GM21723 (cell line): ENCODE measurements around the gene BDKRB2.

ENCODE experiments used
- ATAC-seq: cut with Tn5 transposase; IDR thresholded peaks from one replicate; pipeline ENCODE4 v1.9.1; 2021; ENCODE audit warnings: mild to moderate bottlenecking, moderate library complexity; ENCODE audit not compliant: unreplicated experiment

The BDKRB2 gene

DNA sequence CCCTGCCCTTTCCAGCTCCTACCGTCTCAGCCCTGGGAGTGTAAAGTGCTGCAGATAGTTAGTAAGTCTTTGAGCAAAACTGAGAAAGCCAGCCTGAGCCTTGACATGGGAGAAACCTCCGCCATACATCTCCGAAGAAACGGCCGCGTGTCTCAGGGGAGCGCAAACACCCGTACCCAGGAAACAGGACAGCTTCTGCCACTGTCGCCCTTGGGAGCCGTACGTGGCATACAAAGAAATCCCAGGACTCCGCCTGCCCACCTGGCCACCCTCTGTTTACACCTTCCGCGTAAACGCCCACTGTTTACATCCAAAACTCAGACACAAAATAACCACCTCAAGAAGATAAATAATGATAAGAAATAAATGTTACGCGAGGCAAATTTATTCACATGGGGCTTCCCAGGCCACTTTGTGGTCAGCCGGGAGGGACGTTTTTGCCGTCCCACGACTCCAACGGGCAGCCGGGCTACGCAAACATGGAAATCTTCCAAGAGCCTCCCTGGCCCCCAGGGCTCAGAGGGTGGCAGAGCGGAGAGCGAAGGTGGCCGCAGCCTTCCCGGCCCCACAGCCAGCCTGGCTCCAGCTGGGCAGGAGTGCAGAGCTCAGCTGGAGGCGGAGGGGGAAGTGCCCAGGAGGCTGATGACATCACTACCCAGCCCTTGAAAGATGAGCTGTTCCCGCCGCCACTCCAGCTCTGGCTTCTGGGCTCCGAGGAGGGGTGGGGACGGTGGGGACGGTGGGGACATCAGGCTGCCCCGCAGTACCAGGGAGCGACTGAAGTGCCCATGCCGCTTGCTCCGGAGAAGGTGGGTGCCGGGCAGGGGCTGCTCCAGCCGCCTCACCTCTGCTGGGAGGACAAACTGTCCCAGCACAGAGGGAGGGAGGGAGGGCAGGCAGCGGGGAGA is at the start of gene BDKRB2:
TSS of gene BDKRB2 (plus strand) at position 689 of the 908 bp plus-strand sequence. CDS start 32,269 bp downstream, outside the sequence.
- no peak for ATAC-seq

DNA sequence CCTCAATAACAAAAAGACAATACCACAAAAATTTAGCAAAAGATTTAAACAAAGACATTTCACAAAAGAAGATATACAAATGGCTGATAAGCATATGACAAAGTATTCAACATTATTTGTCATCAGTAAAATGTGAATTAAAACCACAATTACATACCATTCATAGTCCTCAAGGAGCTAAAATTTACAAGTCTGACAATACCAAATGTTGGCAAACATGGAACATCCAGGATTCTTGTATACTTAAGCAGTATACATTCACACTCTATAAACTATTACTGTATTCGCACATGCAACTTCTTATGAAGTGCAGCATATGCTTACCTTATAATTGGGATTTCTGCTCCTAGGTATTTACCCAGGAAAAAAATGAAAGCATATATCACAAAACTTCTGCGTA is 49.7 kb upstream of the BDKRB2 start:
- ATAC-seq, result no peak

DNA sequence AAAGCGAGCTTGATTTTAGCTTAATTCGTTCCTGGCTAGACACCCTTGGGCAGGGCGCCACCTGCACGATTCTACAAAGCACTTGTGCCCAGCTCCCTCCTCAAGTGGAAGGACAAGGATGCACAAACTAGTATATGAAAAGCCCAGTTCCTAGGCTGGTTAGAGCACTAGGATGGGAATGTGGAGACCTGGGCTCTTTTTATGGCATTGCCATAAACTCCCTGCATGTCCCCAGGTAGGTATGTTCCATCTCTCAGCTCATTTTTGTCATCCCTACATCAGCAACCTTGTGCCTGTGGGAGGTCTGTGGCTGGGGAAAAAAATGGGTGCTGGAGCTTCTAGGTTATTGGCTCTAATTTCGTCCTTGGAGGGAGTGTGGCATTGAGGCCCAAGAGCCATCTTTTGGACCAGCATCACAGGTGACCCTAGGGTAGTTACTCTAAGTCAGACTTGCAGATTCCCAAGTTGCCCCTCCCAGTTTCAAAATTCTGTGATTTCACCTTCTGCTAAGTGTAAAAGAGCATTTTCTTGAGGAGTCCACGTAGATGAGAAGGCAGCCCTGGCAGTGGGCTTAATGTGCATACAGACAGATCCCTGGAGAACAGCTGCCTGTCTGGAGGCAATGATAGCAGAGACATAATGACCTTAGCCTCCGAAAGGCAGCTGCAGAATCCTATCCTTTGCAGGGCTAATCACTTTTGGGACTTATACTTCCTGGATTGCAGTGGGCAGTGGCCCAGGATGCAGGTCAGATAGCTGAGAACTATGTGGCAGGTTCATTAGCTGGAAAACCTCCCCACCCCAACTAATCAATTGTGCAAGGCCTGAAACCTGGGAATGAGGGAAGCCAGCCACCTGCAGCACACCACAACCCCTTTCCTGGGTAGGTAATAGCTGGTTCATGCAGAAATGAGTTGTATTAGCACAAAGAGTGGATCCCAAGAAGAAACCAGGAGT is 47.6 kb upstream of the BDKRB2 start:
- ATAC-seq, result no peak

- ATAC-seq, result no peak
These were observed 45.9 kb upstream of the BDKRB2 start for GRCh38 chr14:96158735-96159134.

- ATAC-seq, result no peak
These were observed 44.3 kb upstream of the BDKRB2 start for GRCh38 chr14:96160076-96160912.

DNA sequence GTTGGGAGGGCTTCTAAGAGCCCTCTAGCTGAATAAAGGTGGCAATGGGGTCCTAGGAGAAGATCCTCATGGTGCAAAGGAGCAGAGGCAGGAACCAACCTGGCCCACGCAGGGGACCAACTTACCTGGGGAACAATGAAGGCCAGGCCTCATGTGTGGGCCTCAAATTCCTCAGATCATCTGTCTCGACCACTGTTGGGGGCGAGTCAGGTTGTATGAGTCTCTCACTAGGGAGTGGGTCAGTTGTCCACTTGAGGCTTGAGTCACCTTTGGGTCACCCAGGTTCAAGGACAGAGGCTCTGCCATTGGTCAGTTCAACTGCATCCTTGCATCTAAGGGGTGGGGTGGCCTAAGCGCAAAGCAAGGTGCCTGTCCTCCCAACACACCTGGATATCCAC is 43.7 kb upstream of the BDKRB2 start:
- no peak for ATAC-seq

DNA sequence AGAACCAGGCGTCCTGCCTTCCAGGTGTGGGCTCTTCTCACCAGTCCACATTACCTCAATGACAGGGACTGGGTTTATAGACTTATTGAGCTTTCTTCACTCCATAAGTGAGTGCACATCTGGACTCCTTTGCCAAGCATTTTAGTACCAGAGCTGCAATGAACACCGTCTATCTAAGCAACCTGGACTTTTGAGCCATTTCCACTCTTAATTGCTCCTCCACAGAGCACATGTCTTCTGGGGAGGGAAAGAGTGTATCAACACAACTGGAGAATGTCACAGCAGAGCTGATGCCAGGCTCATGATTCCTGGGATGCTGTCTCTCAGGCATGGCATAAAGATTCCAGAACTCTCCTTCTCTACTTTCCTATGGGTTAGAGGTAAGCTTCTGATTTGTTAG is 43.0 kb upstream of the BDKRB2 start:
- ATAC-seq, result no peak

DNA sequence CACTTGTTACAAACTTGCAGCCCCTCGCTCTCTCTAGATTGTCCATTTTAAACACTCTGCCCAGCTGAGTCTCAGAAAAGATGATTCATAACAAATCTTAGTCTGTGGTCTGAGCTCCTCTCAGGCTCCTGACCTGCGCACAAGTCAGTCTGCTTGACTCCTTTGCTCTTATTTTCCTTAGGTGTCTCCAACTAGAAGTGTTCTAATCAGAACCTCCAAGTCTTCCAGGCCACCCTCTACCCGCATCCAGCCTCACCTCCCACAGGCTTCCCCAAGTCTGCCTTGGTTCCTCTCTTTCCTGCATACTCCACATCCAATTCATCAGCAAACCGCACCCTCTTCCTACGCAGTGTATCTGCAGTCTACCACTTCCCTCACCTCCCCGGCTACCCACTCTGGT is 42.4 kb upstream of the BDKRB2 start:
- no peak for ATAC-seq

DNA sequence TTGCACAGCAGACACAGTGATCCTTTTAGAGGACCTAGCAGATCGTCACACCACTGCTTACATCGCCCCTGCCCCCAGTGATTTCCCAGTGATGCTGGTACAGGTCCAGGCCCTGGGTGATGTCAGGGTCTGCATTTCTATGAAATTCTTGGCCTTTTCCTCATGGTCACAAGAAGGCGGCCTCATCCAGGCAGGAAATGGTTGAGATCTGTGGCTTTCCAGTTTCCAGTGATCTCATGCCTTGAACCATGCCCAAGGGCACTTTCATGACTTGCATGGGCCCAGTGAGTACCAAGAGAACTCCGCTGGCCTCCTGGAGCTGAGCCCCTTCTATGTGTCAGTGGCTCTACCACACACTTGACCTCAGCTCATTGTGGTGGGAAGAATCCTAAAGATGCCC is 41.9 kb upstream of the BDKRB2 start:
- no peak for ATAC-seq

DNA sequence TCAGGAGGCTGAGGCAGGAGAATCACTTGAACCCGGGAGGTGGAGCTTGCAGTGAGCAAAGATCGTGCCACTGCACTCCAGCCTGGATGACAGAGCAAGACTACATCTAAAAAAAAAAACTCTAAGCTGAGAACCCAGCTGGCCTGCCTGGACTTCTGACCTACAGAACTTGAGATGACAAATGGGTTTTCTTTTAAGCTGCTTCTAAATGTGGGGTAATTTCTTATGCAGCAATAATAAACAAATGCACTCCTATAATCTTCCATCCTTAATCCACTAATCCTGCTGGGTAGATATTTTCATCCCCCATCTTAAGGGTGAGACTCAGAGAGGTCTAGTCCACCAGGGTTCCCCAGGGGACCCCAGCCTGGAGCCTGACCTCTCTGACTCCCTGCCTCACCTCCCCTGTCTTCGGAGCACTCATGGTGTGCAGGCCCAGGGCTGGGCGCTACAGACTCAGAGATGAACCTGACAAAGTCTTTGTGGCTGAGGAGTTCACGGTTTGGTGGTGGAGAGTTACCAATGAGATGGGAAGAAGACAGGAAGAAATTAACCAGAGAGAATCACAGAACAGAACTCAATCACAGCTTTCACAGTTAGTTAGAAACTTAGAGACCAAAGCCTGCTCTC is 39.7 kb upstream of the BDKRB2 start:
- no peak for ATAC-seq

GRCh38 chr14:96165493-96166436 is 38.9 kb upstream of the BDKRB2 start:
- ATAC-seq, result no peak

DNA sequence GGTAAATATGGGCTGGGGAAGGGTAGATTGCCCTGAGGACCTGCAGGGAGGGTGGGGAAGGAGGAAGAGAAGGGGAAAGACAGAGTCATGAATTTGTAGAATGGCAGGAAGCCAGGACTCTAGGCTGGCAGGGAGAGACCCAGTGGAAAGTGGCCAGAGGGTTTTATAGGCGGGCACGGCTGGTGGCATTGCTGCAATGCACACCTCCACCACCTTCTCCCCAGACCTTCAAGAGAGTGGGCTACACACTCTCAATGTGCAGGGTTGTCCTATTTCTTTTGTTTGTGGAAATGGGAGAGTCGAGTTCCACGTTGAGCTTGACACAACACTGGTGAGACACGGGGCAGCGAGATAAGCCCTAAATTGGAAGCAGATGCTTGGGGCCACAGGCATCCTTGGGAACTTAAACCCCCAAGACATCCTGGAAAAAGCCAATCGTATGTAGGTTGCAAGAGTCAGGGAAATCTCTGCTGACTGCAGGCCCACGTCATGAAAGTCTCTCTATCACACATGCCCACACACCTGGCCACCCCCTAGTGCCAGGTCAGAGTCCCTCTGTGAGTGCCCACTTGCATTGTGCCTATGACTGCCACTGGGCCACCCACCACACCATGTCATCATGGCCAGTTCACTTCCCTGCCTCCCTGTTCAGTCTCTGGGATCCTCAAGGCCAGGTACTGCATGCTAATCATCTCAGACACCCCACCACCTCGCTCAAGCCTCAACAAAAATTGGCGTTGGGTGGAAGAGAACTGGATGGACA is 38.0 kb upstream of the BDKRB2 start:
- no peak for ATAC-seq

- ATAC-seq, result no peak
These were observed 37.2 kb upstream of the BDKRB2 start for GRCh38 chr14:96167224-96168148.

- no peak for ATAC-seq
These were observed 36.1 kb upstream of the BDKRB2 start for GRCh38 chr14:96168581-96168980.

DNA sequence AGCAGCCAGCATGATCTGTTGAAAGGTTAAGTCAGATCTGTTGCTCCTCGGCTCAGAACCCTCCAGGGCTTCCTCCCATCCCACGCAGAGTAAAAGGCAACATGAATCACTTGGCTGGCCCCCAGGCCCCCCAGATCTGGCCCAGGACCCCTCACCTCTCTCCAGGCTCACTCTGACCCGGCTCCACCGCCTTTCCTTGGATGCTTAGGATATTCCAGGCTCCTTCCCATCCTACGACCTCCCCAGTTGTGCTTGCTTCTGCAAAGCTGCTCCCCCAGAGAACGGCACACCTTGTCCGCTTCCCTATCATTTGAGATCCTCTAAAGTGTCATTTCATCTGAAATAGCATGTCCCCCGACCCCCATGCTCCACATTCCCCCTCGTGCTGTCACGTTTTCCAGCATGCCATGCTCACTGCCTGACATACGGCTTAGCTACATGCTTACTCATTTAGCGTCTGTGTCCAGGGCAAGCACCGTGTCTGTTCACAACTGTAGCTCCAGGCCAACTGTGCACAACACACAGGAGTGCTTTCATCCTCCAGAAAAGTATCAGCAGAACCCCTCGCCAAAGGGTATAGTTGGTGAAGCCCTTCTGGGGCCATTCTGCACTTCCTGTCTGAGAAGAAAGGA is 33.6 kb upstream of the BDKRB2 start:
- ATAC-seq, result no peak

GRCh38 chr14:96173636-96174475 is 30.8 kb upstream of the BDKRB2 start:
- ATAC-seq, result no peak
